ENCODE data around the gene EGFL6. TPM values are rescaled to one million over a fixed set of nuclear protein-coding genes. Genes with fewer than 3 reads are reported as not detected.

EGFL6 gene
- total and polyA plus RNA-seq, 2 experiments from 2014 or later = not detected

DNA sequence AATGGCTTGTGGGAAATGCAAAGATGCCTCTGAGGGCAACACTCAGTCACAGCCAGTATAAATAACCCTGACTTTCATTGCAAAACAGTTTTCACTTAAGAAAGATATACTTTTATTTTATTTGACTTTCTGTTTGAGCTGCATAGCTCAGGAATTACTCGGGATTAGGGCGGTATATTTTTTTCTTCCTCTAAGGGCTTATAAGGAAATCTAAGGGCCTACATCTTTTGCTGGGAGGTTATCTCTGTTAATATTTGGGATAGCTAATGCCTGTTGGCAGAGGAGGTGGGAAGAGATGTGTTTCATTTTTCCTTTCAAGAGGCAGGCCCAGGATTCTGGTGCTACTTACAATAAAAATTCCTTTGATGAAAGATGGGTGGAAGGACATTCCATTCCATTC is 28.8 kb upstream of the EGFL6 start:
- Histone ChIP-seq H3F3A (ENCODE audit: insufficient read depth) (no peaks in the 10 kb centered on the region), H3K4me2 (ENCODE audit: unreplicated experiment) (no peak overlapping the region), H4K20me1 (ENCODE audit: insufficient read depth) (no peaks in the 10 kb centered on the region), H3K4me1 (ENCODE audit: insufficient read depth) (no peaks in the 10 kb centered on the region), H3K9me3 (ENCODE audit: low read depth) (no peaks in the 10 kb centered on the region), H3K27me3 (replicated peaks; ENCODE audit: insufficient read depth) (no peaks in the 10 kb centered on the region), H3K79me2 (ENCODE audit: insufficient read depth) (no peaks in the 10 kb centered on the region), H3K36me3 (ENCODE audit: low read depth) (no peaks in the 10 kb centered on the region), H3K9ac (no peak overlapping the region), H3K4me3 (no peak overlapping the region), H2AFZ (no peak overlapping the region), H3K27ac (no peak overlapping the region), H3K9me2 (ENCODE audit: insufficient read depth) (no peaks in the 10 kb centered on the region)
- in situ Hi-C loops (cut with MboI) = no loop called here
- TF ChIP-seq EZH2 (IDR thresholded peaks at IDR 0.05; ENCODE audit: insufficient read depth, poor library complexity, severe bottlenecking) (no peak), EZH2phosphoT487 (IDR thresholded peaks at IDR 0.05; ENCODE audit: insufficient read depth, low read depth) (no peak)
- no peak for DNase-seq
- 80 to 86% methylated on average over 2 of the region's 2 CpGs for WGBS, 2 experiments (ENCODE audit: low coverage in 1 of 2, low lambda C conversion rate in 2 of 2, missing lambda C conversion rate in 2 of 2)

DNA sequence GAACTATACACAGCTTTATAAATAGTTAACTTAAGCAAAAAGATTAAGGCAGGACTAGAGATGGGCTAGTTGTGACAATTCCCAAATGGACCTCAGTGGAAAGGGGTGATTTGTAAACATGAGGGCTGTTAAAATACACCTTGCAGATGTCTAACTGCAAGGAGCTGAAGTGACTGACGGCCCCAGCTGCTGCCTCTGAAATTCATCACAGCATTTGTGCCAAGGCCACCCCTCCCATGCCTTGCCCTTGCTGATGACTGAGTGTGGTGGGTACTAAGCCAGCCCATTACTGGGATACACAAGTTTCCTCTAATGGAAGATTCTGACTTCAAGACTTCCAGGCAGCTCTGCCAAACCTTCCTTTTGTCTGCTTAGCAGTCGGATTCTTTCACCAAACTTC is 23.7 kb upstream of the EGFL6 start:
- H3K4me2 ChIP-seq (ENCODE audit: unreplicated experiment) = no peak overlapping the region
- DNase-seq = no peak
- no peaks in the 10 kb centered on the region for H3F3A ChIP-seq (ENCODE audit: insufficient read depth)
- no peaks in the 10 kb centered on the region for H3K4me1 ChIP-seq (ENCODE audit: insufficient read depth)
- WGBS, 2 experiments (ENCODE audit: low coverage in 1 of 2, low lambda C conversion rate in 2 of 2, missing lambda C conversion rate in 2 of 2) = 18 to 27% methylated on average over 2 of the region's 2 CpGs
- in situ Hi-C loops (cut with MboI) = no loop called here
- H3K9me3 ChIP-seq (ENCODE audit: low read depth) = no peaks in the 10 kb centered on the region
- no peak overlapping the region for H3K4me3 ChIP-seq
- H2AFZ ChIP-seq = no peak overlapping the region
- no peak overlapping the region for H3K27ac ChIP-seq
- H3K27me3 ChIP-seq (replicated peaks; ENCODE audit: insufficient read depth) = no peaks in the 10 kb centered on the region
- no peaks in the 10 kb centered on the region for H3K9me2 ChIP-seq (ENCODE audit: insufficient read depth)
- H4K20me1 ChIP-seq (ENCODE audit: insufficient read depth) = no peaks in the 10 kb centered on the region
- no peak overlapping the region for H3K9ac ChIP-seq
- H3K36me3 ChIP-seq (ENCODE audit: low read depth) = no peaks in the 10 kb centered on the region
- no peaks in the 10 kb centered on the region for H3K79me2 ChIP-seq (ENCODE audit: insufficient read depth)
- TF ChIP-seq EZH2phosphoT487 (IDR thresholded peaks at IDR 0.05; ENCODE audit: insufficient read depth, low read depth) = no peak
- TF ChIP-seq EZH2 (IDR thresholded peaks at IDR 0.05; ENCODE audit: insufficient read depth, poor library complexity, severe bottlenecking) = no peak

DNA sequence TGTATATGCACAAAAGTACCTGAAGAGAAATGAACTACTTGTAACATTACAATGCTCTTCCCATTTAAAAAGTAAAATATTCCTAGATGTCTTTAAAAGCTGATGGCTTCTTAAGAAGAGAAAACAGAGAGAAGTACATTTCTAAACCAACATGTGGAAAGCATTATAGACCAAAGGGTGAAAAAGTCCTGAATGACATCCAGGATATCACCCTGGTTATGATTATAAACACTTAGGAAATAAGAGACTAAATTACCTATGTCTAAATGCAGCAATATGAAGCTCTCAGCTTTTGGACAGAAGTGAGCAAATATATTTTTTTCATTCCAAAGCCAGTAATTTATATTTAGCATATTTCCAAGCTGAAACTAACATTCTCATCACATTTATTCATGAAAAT is 21.7 kb upstream of the EGFL6 start:
- Histone ChIP-seq H3K27ac (no peak overlapping the region), H3K4me3 (no peak overlapping the region), H3K4me2 (ENCODE audit: unreplicated experiment) (no peak overlapping the region), H3K9ac (no peak overlapping the region), H3K4me1 (ENCODE audit: insufficient read depth) (no peaks in the 10 kb centered on the region), H3K79me2 (ENCODE audit: insufficient read depth) (no peaks in the 10 kb centered on the region), H4K20me1 (ENCODE audit: insufficient read depth) (no peaks in the 10 kb centered on the region), H3K9me2 (ENCODE audit: insufficient read depth) (no peaks in the 10 kb centered on the region), H3K9me3 (ENCODE audit: low read depth) (no peaks in the 10 kb centered on the region), H3F3A (ENCODE audit: insufficient read depth) (no peaks in the 10 kb centered on the region), H3K27me3 (replicated peaks; ENCODE audit: insufficient read depth) (no peaks in the 10 kb centered on the region), H2AFZ (no peak overlapping the region), H3K36me3 (ENCODE audit: low read depth) (no peaks in the 10 kb centered on the region)
- TF ChIP-seq EZH2phosphoT487 (IDR thresholded peaks at IDR 0.05; ENCODE audit: insufficient read depth, low read depth) = no peak
- TF ChIP-seq EZH2 (IDR thresholded peaks at IDR 0.05; ENCODE audit: insufficient read depth, poor library complexity, severe bottlenecking) = no peak
- in situ Hi-C loops (cut with MboI) = no loop called here
- DNase-seq = no peak

DNA sequence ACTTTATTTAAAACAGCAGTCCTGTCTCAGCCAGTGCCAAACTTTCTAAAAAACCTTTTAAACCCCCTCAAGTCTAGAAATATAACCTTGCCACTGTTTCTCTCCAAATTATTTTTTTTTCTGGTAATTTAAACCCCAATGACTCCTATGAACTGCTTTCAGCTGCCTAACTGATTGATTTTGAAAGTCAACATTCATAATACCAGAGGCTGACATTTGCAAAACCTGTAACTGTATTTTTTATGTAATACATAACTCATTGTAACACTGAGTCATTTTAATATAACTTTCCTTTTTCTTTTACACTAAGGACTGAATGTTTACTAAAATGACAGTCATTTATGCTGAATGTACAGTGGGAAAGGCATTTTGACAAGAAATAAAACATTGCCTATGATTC is 19.1 kb upstream of the EGFL6 start:
- H3F3A ChIP-seq (ENCODE audit: insufficient read depth) = no peaks in the 10 kb centered on the region
- in situ Hi-C loops (cut with MboI) = no loop called here
- H4K20me1 ChIP-seq (ENCODE audit: insufficient read depth) = no peaks in the 10 kb centered on the region
- H3K27ac ChIP-seq = no peak overlapping the region
- H3K4me3 ChIP-seq = no peak overlapping the region
- no peak overlapping the region for H2AFZ ChIP-seq
- no peaks in the 10 kb centered on the region for H3K4me1 ChIP-seq (ENCODE audit: insufficient read depth)
- TF ChIP-seq EZH2phosphoT487 (IDR thresholded peaks at IDR 0.05; ENCODE audit: insufficient read depth, low read depth) (no peak), EZH2 (IDR thresholded peaks at IDR 0.05; ENCODE audit: insufficient read depth, poor library complexity, severe bottlenecking) (no peak)
- no peaks in the 10 kb centered on the region for H3K36me3 ChIP-seq (ENCODE audit: low read depth)
- H3K9me2 ChIP-seq (ENCODE audit: insufficient read depth) = no peaks in the 10 kb centered on the region
- no peak overlapping the region for H3K4me2 ChIP-seq (ENCODE audit: unreplicated experiment)
- H3K79me2 ChIP-seq (ENCODE audit: insufficient read depth) = no peaks in the 10 kb centered on the region
- no peak overlapping the region for H3K9ac ChIP-seq
- no peak for DNase-seq
- H3K27me3 ChIP-seq (replicated peaks; ENCODE audit: insufficient read depth) = no peaks in the 10 kb centered on the region
- no peaks in the 10 kb centered on the region for H3K9me3 ChIP-seq (ENCODE audit: low read depth)

DNA sequence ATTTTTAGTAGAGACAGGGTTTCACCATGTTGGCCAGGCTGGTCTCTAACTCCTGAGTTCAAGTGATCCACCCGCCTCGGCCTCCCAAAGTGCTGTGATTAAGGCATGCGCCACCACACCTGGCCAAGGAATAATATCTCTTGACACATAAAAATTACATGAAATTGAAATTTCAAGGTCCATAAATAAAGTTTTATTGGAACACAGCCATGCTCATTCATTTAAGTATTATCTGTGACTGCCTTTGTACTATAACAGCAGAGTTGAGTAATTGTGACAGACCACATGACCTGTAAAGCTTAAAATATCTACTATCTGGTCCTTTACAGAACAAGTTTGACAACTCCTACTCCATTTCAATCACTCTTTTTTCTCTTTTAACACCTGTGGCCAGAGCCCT is 17.8 kb upstream of the EGFL6 start:
- WGBS, 2 experiments (ENCODE audit: low coverage in 1 of 2, low lambda C conversion rate in 2 of 2, missing lambda C conversion rate in 2 of 2) = 32 to 55% methylated on average over 3 of the region's 3 CpGs
- no peaks in the 10 kb centered on the region for H4K20me1 ChIP-seq (ENCODE audit: insufficient read depth)

More for the DNA sequence above, 17.8 kb upstream of the EGFL6 start:
- no peaks in the 10 kb centered on the region for H3K4me1 ChIP-seq (ENCODE audit: insufficient read depth)
- no peaks in the 10 kb centered on the region for H3K79me2 ChIP-seq (ENCODE audit: insufficient read depth)
- H3K27ac ChIP-seq = no peak overlapping the region
- H3K4me3 ChIP-seq = no peak overlapping the region
- in situ Hi-C loops (cut with MboI) = no loop called here
- no peaks in the 10 kb centered on the region for H3K36me3 ChIP-seq (ENCODE audit: low read depth)
- DNase-seq = no peak
- no peaks in the 10 kb centered on the region for H3K9me3 ChIP-seq (ENCODE audit: low read depth)
- H3K9me2 ChIP-seq (ENCODE audit: insufficient read depth) = no peaks in the 10 kb centered on the region
- H2AFZ ChIP-seq = no peak overlapping the region
- H3K4me2 ChIP-seq (ENCODE audit: unreplicated experiment) = no peak overlapping the region
- H3K27me3 ChIP-seq (replicated peaks; ENCODE audit: insufficient read depth) = no peaks in the 10 kb centered on the region
- H3F3A ChIP-seq (ENCODE audit: insufficient read depth) = no peaks in the 10 kb centered on the region
- no peak overlapping the region for H3K9ac ChIP-seq
- TF ChIP-seq EZH2 (IDR thresholded peaks at IDR 0.05; ENCODE audit: insufficient read depth, poor library complexity, severe bottlenecking) (no peak), EZH2phosphoT487 (IDR thresholded peaks at IDR 0.05; ENCODE audit: insufficient read depth, low read depth) (no peak)

Data from GM23248 (cell line).